ENCODE data around the gene MYO18B.

MYO18B gene

DNA sequence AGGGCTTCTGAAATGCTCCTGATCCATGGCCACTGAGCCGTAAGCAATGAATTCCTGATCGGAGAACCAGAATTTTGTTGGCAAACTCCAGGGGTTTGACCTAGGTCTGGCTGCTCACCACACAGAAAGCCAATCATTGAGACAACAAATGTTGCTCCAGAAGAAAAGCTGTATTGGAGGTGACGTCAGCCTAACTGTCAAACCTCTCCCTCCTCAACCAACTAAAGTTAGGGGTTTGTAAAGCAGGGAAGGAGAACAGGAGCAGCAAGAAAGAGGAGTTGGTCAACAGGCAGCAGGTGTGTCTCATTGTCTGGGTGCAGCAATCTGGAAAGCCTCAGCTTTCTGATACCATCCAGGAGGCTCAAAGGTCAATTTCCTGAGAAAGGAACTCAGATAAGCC is 293.5 kb downstream of the MYO18B start:
- TF ChIP-seq EP300 (IDR thresholded peaks at IDR 0.05; ENCODE audit: borderline replicate concordance): no peak
- no peak for TF ChIP-seq TAF1 (IDR thresholded peaks at IDR 0.05; ENCODE audit: low read depth)
- TF ChIP-seq, protein P1, sequence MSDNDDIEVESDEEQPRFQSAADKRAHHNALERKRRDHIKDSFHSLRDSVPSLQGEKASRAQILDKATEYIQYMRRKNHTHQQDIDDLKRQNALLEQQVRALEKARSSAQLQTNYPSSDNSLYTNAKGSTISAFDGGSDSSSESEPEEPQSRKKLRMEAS (IDR thresholded peaks at IDR 0.05): no peak
- TF ChIP-seq CEBPB (IDR thresholded peaks at IDR 0.05): no peak
- TF ChIP-seq, protein P2, sequence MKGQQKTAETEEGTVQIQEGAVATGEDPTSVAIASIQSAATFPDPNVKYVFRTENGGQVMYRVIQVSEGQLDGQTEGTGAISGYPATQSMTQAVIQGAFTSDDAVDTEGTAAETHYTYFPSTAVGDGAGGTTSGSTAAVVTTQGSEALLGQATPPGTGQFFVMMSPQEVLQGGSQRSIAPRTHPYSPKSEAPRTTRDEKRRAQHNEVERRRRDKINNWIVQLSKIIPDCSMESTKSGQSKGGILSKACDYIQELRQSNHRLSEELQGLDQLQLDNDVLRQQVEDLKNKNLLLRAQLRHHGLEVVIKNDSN (IDR thresholded peaks at IDR 0.05): no peak

DNA sequence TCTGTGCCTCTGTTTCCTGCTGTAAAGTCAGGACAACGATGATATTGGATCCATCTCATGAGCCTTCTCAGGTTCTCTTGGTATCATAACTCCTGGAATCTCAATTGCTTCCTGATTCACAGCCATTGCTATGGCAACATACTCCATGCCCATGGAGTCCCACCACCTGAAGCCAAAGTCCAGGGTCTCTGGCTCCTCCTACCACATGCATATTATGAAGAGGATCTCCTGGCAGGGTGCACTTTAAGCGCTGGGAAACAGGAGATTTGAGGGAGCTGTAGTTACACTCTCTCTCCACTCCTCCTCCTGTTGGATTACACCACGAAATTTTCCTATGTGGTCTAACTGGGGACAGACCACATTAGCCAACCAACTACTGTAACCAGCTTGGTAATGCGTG is 296.4 kb downstream of the MYO18B start:
- TF ChIP-seq RAD21 (IDR thresholded peaks at IDR 0.05; ENCODE audit: low read depth): no peak
- no peak for TF ChIP-seq CREB1 (IDR thresholded peaks at IDR 0.05; ENCODE audit: low read depth)

DNA sequence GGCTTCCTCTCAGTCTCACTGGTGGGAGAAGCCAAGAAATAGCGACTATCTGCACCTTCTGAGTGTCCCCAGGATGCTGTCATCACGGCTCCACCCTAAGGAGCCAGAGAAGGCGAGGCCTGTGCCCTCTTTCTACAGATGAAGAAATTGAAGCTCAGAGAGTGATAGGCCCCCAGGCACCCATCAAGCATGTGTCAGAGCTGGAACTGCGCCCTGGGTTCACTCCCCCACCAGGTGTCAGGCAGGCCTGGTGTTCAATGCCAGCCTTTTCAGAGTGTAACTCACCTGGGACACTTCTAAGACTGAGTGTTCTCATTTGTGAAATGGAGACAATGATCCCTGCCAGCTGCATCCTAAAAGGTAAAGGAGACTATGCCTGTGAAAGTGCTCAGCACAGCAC is 299.9 kb downstream of the MYO18B start:
- TF ChIP-seq YY1 (IDR thresholded peaks at IDR 0.05; ENCODE audit: low read depth) (no peak), EP300 (IDR thresholded peaks at IDR 0.05; ENCODE audit: borderline replicate concordance) (no peak), EGR1 (IDR thresholded peaks at IDR 0.05) (no peak), FOXM1 (IDR thresholded peaks at IDR 0.05; ENCODE audit: borderline replicate concordance, low read depth) (no peak), ZBTB7A (IDR thresholded peaks at IDR 0.05; ENCODE audit: low read depth) (no peak), CREB1 (IDR thresholded peaks at IDR 0.05; ENCODE audit: low read depth) (no peak), NFIC (IDR thresholded peaks at IDR 0.05) (no peak), RAD21 (IDR thresholded peaks at IDR 0.05; ENCODE audit: low read depth) (no peak), TAF1 (IDR thresholded peaks at IDR 0.05; ENCODE audit: low read depth) (no peak), TCF12 (IDR thresholded peaks at IDR 0.05; ENCODE audit: low read depth) (no peak), CEBPB (IDR thresholded peaks at IDR 0.05) (no peak), TEAD4 (IDR thresholded peaks at IDR 0.05) (no peak)
- TF ChIP-seq, protein P3, sequence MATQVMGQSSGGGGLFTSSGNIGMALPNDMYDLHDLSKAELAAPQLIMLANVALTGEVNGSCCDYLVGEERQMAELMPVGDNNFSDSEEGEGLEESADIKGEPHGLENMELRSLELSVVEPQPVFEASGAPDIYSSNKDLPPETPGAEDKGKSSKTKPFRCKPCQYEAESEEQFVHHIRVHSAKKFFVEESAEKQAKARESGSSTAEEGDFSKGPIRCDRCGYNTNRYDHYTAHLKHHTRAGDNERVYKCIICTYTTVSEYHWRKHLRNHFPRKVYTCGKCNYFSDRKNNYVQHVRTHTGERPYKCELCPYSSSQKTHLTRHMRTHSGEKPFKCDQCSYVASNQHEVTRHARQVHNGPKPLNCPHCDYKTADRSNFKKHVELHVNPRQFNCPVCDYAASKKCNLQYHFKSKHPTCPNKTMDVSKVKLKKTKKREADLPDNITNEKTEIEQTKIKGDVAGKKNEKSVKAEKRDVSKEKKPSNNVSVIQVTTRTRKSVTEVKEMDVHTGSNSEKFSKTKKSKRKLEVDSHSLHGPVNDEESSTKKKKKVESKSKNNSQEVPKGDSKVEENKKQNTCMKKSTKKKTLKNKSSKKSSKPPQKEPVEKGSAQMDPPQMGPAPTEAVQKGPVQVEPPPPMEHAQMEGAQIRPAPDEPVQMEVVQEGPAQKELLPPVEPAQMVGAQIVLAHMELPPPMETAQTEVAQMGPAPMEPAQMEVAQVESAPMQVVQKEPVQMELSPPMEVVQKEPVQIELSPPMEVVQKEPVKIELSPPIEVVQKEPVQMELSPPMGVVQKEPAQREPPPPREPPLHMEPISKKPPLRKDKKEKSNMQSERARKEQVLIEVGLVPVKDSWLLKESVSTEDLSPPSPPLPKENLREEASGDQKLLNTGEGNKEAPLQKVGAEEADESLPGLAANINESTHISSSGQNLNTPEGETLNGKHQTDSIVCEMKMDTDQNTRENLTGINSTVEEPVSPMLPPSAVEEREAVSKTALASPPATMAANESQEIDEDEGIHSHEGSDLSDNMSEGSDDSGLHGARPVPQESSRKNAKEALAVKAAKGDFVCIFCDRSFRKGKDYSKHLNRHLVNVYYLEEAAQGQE (IDR thresholded peaks at IDR 0.05; ENCODE audit: low read depth): no peak
- TF ChIP-seq, protein P2 (IDR thresholded peaks at IDR 0.05): no peak
- TF ChIP-seq, protein P1 (IDR thresholded peaks at IDR 0.05): no peak

DNA sequence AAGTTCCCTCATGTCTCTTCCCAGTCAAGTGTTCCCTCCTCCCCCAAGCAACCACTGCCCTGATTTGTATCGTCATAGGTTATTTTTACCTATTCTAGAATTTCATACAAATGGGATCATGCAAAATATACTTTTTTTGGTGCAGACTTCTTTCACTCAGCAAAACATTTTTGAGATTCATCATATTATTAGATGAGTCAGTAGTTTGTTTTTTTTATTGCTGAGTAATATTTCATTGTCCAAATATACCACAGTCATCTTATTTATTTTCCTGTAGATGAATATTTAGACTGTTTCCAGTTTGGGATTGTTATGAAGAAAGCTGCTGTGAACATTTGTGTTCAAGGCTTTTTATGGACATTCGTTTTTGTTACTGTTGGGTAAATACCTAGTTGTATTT is 301.0 kb downstream of the MYO18B start:
- TF ChIP-seq RAD21 (IDR thresholded peaks at IDR 0.05; ENCODE audit: low read depth) (no peak), TCF12 (IDR thresholded peaks at IDR 0.05; ENCODE audit: low read depth) (no peak), TEAD4 (IDR thresholded peaks at IDR 0.05) (no peak), ZBTB7A (IDR thresholded peaks at IDR 0.05; ENCODE audit: low read depth) (no peak)

DNA sequence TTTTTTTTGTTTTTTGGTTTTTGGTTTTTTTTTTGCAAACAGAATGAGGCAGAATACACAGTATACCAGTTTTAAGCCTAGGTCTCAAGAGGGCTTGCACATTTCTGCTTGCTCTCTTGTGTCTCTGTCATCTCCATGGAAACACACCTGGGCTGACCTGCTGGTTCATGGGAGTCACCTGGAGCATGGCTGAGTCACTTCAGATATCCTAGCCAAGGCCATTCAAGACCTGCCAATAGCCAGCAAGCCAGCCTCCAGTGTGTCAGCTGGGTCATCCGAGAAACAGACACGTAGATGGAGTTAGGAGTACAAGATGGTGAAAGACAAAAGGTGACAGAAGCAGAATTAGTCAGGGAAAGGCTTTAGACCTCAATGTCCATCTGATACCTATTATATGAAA is 303.1 kb downstream of the MYO18B start:
- TF ChIP-seq CREB1 (IDR thresholded peaks at IDR 0.05; ENCODE audit: low read depth) (no peak), ZBTB7A (IDR thresholded peaks at IDR 0.05; ENCODE audit: low read depth) (no peak), CEBPB (IDR thresholded peaks at IDR 0.05) (no peak), TEAD4 (IDR thresholded peaks at IDR 0.05) (no peak), EGR1 (IDR thresholded peaks at IDR 0.05) (no peak), FOXM1 (IDR thresholded peaks at IDR 0.05; ENCODE audit: borderline replicate concordance, low read depth) (no peak), RAD21 (IDR thresholded peaks at IDR 0.05; ENCODE audit: low read depth) (no peak), TCF12 (IDR thresholded peaks at IDR 0.05; ENCODE audit: low read depth) (no peak)
- TF ChIP-seq, protein P2 (IDR thresholded peaks at IDR 0.05): no peak
- TF ChIP-seq, protein P1 (IDR thresholded peaks at IDR 0.05): no peak

DNA sequence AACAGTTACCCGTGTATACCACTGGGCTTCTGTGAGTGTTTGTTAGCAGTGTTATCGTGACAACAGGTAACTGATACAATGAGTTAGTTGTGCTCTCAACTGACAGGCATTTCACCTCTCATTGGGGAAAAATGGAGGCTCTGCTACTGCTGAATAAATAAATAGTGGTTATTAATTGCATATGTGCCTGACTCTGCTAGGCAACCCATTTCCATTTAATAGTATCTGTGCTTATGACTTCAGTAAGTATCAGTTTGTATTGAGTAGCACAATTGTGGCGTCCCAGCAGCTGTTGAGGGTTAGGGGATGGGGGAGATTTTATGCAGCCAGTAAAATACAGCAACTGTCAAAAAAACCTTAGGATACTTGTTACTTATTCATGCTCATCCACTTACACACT is 303.9 kb downstream of the MYO18B start:
- TF ChIP-seq NFIC (IDR thresholded peaks at IDR 0.05) (no peak), YY1 (IDR thresholded peaks at IDR 0.05; ENCODE audit: low read depth) (no peak), TAF1 (IDR thresholded peaks at IDR 0.05; ENCODE audit: low read depth) (no peak), CEBPB (IDR thresholded peaks at IDR 0.05) (no peak), EP300 (IDR thresholded peaks at IDR 0.05; ENCODE audit: borderline replicate concordance) (no peak), TCF12 (IDR thresholded peaks at IDR 0.05; ENCODE audit: low read depth) (no peak)

DNA sequence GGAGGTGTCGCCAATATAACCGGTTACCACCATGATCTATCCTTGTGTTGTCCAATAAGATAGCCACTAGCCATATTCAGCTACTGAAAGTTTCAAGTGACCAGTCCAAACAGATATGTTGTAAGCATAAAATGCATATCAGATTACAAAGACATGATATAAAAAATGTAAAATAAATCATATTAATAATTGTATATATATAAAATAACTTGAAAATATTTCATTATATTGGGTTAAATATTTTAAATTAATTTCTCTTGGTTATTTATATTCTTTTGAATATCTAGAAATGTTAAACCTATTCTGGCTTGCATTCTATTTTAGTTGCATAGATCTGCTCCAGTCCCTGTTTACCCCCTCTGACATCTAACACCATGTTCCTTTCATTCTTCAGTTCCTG is 305.5 kb downstream of the MYO18B start:
- no peak for TF ChIP-seq RAD21 (IDR thresholded peaks at IDR 0.05; ENCODE audit: low read depth)
- TF ChIP-seq, protein P1 (IDR thresholded peaks at IDR 0.05): no peak
- no peak for TF ChIP-seq TEAD4 (IDR thresholded peaks at IDR 0.05)
- TF ChIP-seq, protein P2 (IDR thresholded peaks at IDR 0.05): no peak
- TF ChIP-seq FOXM1 (IDR thresholded peaks at IDR 0.05; ENCODE audit: borderline replicate concordance, low read depth): no peak
